ENCODE data around the gene TBC1D1.
A peak's percentile ranks its signal among the peaks of the same experiment; 100 is the strongest.

TBC1D1 gene

DNA sequence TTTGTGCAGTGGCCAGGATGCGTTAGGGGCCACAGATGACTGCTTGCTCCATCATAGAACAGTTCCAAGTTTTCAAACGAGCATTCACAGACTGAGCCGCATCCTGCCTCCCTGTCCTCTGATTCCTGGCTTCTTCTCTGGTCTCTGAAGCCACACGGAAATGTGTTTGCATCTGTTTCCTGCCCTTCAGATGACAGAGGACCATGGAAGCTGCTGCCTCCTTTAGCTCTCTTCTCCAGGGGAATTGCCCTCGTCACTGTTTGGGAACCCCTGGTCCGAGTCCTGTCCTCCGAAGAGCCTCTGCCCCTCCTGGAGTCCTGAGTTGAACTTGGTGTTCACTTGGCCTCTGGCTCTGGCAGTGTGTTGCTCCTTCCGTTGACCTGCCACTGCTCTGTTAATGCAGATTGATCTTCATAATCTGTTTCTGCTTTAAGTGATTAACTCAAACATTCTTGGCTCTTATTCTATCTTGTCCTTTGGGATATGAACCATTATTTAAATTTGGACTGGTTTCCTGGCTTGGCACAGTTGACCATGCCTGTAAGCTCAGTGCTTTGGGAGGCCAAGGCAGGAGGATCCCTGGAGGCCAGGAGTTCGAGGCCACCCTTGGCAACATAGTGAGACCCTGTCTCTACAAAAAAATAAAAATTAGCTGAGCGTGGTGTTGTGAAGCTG is 165.3 kb downstream of the TBC1D1 start:
- no peak for DNase-seq

DNA sequence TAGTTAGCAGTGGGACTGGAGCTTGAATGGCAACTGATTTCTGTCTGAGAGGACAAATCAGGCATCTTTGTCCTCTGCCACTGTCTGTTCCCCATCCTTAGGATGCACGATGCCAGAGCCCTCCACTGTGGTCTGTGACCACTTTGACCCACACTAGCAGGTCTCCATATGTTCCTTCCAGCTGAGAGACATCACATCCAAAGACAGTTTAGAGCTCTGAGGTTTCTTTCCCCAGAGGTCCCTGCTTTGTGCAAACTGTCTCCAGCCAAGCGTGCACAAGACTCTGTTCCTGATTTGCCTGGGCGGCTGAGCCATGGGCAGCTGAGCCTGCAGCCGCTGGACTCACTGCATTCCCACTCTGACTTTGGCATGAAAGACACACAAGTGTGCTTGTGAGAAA is 167.3 kb downstream of the TBC1D1 start:
- DNase-seq: no peak

DNA sequence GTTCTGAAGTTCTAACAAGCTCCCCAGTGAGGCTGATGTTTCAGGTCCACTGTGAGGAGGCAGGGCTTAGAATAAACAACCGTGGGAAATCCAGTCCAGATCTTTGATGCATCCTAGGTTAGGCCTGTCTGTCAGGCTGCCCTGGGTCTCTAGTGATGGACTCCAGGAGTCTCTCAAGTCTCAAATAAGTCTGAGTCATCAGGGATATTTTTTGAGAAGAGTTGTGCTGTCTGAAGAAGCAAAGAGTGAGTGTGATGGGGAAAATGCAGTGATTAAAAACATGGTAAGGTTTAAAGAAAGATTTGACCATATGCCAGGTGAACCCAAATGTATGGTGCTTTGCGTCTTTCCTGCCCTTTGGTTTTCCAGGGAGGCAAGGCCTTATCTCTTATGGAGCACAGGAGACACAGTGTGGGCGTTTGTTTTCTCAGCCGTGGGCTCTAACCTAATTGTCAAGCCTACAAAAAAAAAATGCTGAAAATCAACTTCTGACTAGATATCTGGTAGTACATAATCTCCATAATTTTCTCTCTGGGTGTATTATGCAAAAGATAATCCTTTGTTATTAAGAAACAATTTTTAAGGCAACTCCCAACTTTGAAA is 170.0 kb downstream of the TBC1D1 start:
- no peak for DNase-seq

DNA sequence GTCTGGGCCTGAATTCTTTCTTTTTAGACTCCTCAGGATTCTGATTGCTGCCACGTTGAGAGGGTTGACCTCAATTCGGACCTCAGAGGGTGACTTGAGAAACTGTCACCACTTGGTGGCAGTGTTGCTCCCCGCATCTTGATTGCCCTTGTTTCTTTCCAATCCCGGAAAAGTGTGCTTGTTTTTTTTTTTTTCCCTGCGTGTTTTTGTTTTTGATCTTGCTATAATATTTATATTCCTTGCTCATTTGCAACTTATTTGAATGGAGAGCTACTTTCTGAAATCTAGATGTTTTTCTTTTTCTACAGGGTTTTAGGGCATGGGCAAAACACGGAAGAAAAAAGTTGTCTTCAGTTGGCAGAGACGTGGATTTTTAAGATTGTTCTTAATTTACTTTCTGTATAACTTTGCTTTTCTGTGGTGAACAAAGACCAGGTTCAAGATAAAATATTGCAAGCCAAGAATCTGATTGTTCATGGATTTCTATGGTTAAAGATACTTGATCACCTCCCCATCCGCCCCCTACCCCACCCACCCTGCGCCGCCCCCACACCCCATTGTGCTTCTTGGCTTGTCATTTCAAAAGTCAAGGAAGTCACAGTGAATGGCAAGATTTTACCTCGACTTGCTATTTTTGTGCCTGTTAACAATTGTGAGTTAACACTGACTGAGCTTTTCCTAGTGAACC is 171.3 kb downstream of the TBC1D1 start:
- DNase-seq: peak; percentile 48

DNA sequence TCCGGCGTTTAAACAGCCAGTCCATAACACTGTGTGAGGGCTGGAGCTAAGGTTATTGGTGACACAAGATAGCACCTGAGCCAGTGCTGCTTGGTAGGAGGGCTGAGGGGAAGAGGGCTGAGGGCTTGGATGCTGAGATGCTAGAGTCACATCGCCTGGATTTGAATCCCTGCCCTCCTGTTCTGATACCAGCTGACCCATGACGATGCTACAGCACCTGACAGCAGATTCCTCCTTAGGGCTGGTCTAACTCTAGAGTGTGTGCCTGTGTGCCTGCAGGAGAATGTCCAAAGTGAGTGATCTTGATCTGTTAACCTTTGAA is 171.9 kb downstream of the TBC1D1 start:
- no peak for DNase-seq

DNA sequence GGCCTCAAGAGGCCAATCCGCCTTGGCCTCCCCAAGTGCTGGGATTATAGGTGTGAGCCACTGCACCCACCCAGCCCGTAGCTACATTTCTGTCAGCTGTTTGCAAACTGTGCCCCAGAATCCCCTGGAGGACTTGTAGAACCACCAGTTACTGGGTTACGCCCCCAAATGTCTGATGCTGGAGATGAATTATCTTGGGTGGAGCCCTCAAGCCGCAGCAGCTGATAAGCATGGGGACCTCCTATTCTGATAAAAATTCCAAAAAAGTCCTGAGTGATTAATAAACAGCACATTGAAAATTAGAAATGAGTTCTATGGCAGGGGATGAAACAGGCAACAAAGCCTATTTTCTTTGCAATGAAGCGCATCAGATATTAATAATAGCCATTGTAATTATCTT is 174.3 kb downstream of the TBC1D1 start:
- DNase-seq: no peak

DNA sequence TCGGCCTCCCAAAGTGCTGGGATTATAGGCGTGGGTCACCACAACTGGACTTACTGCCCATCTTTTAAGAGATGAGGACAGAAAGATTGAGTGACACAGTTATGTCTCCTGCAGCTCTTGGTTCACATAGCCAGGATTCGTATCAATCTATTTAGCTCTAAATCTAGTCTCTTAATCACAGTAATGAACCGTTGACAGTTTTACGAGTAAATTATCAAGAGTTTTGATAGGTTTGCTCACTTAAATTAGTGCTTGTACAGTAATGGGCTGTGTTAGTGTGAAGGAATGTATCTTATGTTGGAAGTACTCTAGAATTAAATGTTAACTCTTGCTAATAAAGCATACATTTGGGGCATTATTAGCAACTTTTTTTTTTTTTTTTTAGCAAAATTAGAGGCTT is 175.0 kb downstream of the TBC1D1 start:
- DNase-seq: no peak

DNA sequence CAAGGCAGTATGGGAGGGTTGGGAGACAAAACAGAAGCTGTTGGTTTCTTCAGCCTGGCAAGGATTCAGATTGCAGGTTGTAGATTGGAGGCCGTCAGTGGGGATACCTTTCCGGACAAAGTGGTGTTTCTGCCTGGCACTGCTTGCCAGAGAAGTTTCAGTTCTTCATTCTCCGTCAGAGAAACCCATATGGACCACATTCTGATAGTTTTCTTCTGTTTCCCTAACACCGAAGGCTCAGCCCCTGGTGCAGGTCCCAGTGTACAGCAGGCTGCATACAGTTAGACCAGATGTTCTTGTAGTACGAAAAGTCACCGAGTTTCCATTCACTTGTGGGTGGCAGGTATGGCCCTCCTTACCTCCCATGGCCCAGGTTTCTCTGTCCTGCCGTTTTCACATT is 176.6 kb downstream of the TBC1D1 start:
- no peak for DNase-seq

DNA sequence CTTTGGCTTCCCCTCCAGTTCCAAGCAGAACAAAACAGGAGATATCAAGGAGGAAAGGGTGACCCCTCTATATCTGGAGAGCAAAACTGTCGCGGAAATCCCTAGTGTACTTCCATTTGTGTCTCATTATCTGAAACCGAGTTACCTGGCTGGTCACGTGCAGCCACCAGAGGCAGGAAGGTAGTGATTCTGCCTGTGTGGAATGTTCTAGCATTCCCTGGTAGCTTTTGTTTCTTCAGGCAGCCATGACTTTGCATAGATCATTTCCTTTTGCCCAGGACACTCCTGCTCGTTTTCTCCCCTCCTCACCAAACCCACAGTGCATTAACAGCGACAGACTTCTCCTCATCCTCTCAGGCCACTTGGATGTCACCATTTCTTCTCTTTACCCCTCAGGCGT is 177.2 kb downstream of the TBC1D1 start:
- no peak for DNase-seq

DNA sequence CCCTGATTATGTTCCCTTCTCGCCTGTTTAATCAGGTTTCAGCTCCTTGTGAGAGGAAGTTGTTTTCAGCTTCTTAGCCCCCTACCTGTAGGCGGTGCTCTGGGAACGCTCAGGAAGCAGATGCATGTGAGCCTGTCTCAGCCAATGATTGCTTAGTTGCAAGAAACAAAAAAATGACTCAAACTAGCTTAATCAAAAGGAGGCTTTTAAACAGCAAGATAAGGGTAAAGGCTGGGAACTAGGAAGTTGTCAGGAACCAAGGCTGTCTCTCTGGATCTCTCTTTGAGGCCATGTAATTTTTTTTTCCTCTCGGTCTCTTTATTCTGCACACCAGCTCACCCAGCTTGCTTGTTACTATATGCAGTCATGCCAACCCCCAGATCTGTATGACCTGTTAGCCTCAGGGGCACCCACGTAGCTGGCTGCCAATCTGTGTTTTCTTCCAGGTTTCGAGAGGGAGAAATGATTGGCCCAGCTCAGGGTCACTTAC is 178.4 kb downstream of the TBC1D1 start:
- no peak for DNase-seq

DNA sequence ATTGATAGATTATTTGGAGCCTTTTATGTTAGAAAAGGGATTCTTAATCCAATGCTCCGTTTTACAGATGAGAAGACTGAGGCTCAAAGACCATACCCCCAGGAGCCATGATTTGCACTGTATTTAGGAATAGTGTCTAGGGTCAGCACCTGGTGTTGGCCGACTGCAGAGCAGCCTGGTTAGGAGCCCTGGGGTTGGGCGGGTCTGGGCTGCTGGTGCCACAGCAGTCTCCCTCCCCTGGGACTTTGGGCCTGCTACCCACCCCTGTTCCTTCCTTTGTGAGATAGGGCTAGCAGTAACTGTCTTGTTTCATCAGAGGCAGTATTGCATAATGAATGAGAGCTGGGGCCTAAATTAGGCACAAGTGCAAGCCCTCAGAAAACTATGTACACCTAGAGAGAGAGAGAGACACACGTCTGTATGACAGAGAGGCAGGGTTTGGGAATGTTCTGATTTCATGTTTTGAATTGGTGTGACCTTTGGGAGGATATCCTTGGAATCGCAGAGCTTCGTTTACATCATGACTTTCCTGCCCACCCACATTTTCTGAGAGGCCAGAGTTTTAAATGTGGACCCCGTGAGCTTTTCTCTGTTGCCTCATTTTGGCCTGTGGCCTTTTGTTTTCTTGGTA is 181.0 kb downstream of the TBC1D1 start:
- no peak for DNase-seq

DNA sequence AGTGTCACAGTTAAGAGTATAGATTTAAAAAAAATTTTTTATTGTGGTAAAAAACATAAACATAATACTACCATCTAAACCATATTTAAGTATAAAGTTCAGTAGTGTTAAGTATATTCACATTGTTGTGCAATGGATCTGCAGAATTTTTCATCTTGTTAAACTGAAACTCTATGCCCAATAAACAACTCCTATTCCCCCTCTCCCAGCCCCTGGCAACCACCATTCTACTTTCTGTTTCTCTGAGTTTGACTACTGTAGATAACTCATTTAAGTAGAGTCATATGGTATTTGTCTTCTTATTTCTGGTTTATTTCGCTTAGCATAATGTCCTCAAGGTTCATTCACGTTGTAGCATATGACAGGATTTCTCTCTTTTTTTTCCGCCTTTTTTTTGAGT is 181.7 kb downstream of the TBC1D1 start:
- no peak for DNase-seq

DNA sequence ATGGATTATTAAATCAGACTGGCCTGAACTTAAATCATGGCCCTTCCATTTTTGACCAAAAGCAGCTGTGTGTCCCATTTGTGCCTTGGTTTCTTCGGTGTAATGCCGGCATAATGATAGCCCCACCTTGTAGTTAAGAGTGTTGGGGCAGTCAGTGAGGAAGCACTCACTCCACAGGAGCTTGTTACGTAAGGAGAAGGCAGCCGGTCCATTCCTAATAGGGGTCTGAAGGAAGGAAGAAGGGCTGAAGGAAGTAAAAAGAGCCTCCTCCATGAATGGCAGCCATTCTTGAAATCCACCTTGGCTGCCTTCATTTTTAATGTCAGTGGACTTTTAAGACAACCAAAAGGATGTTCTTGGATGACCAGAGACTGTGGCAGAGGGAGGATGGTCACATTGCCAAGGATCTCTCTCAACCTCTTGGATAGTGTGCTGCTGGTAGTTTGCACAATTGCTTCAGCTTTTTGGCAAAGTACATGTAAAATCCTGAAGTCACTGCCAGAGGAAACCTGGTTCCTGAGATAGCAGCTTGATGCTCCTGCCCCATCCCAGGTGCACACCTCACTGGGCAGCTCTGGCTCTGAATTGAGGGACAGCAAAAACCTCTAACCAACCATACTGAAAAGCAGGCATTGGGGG is 182.8 kb downstream of the TBC1D1 start:
- DNase-seq: no peak

DNA sequence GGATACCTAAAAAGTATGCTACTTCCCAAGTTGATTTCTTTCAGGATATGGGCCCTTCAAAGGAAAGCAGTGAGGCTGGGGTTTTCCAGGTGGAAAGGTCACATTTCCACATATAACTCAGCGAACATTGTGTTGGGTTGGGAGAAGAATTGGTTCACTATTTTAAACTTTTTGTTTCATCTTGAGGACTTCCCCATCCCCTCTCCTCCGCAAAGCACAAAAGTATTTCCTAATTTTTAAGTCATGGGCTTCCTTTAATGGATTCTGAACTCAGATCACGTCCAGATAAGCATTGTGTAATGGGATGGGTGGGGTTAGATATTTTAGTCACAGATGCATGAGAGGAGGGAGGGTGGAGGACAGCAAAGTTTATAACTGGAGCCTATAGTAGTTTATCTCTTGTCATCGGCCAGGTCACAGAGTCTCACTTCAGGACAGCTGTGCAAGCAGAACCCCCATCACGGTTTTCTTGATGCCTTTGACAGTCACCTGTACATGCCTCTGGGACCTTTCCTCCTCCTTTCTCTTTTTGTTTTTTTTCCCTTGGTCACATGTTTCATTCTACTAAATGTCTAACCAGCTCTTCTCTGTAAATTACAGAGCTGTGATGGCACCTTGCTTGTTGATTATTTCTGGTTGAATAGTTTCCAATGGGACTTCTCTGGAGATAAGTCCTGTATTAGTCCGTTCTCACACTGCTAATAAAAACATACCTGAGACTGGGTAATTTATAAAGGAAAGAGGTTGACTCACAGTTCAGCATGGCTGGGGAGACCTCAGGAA is 184.7 kb downstream of the TBC1D1 start:
- DNase-seq: no peak

DNA sequence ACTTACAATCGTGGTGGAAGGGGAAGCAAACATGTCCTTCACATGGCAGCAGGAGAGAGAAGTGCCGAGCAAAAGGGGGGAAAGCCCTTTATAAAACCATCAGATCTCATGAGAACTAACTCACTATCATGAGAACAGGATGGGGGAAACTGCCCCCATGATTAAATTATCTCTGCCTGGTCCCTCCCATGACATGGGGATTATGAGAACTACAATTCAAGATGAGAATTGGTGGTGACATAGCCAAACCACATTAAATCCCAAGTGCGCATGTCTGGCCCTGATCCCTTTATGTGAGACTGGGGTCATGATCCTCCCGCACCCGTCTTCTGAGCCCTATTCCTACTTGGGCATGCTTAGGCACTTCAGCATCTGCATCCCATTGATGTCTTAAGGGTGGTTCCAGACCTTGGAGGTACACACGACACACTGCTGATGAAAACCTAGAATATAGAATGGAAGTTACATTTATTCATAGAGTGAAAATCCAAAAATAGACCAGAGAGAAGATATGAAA is 185.3 kb downstream of the TBC1D1 start:
- DNase-seq: no peak

DNA sequence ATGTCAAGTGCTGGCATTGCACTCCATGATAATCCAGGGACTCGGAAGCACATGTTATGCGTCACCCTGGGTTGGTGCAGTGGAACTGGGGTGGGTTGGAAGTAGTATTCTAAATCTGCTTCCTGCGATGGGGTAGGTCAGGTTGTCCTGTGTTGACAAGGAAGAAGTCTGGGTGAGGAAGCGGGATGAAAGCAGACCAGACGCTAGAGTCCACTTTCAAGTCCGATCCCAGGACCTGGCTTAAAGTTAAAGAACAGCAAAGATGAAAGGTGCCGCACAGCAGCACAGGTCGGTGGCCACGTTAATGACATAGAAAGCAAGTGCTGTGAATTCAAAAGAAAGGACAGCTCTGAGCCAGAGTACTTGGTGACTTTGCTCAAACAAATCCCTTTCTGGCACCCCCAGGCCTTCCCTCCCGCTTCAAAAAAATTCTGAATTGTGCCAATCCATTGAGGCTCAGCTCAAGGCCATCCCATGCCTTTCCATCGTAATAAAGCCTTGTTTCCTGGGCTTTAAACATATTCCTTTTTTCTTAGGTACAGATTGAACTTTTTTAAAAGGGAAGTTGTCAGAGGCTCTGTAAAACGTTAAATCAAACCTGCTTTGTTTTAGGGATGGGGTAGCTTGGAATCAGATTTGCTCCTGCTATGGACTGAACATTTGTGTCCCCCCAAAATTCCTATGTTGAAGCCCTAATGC is 187.1 kb downstream of the TBC1D1 start:
- DNase-seq: no peak

DNA sequence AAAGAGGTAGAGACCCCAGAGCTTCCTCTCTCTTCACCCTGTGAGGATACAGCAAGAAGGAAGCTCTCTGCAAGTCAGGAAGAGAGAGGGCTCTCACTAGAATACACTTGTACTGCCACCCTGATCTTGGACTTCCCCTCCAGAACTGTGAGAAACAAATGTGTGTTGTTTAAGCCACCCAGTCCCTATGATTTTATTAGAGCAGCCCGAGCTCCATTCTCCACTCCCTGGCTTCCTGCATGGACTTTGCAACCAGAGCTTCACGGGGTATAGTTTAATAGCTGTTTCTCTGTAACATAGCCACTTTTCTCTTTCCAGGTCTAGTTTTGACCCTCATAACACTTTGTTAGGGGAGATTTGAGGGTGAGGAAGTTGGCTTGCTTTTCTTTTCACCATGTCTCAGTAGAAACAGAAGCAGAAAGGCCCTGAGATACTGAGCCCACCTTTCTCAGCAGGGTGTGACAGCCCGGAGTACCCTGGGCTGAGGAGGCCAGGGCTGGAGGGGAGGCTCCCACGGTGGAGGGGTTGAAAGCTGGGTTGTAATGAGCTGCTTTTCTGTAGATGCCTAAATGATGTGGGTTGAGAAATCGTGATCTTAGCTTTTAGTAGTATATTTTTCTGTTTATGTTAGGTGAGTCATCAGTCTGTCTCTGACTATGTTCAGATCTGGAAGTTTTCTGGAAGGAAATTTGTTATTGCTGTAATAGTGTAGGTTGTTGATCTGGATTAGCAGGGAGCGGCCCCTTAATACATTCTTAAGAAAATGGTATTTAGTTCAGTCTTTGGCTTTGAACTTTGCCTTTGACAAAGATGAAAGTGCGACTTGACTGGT is 187.9 kb downstream of the TBC1D1 start:
- DNase-seq: no peak

DNA sequence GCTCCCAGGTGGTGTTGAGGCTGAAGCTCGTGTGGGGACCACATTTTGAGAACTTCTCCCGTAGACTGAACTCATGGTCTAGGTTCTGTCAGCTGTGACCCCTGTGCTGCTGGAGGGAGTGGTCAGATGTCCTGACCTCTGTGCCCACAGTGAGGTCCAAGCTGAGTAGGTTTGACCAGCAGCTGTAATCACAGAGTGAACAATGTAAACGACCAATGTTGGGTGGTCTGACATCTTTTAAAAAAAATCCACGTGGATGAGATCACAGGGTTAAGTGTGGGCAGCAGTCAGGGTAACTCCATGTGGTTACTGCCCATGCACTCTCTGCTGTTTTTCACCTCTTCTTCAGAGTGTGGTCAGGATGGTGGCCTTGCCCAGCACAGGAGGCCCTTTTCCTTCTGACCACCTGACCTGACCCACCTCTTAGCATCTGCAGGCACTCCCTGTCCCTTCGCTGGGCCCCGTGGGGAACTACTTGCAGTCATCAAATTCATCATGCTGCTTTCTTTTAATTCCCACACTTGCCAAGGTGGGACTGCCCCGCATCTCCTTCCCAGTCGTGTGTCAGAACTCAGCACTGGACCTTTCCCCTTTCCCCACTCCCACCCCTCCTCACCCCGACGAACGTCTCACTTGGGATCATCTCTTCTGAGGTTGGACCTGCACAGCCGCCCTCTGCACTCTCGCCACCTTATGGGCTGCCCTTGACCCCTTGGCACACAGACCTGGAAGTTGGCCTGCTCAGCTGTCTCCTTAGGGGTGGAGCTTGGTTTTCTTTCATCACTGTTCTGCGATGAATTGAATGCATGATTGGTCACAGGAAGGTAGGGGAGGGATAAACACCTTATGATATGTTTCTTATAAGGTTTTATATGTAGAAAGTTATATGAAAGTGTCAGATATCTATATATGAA is 189.4 kb downstream of the TBC1D1 start:
- DNase-seq: no peak

DNA sequence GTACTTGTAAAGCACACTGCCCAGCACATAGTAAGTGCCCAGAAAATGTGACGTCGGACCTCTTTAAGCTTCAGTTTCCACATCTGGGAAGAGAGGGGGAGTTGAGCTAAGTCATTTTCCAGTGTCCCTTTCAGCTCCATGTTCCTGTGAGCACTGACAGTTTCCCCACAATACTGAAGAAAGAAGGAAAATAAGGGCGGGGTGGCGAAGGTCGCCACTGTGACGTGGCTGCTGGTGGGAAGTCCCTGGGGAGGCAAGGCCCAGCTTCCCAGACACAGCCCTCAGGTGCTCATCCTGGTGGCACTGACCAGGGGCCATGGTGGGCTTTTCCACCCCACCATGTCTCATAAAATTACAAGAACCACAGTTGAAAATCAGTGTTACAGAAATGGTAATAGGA is 191.1 kb downstream of the TBC1D1 start:
- DNase-seq: no peak

All from T-helper 9 cell (primary cell).